ENCODE data around the gene CRTC3.
"Not testable (repeated sequence)": the region's sequence is repeated elsewhere in the genome, so short reads cannot be mapped to it uniquely, and the experiment has no call there.

The CRTC3 gene

GRCh38 chr15:90681480-90681879 lies 151.8 kb downstream of the CRTC3 start:
- no peak overlapping the region for H3K9ac ChIP-seq (ENCODE audit: low read depth in 1 of 2, low read length in 2 of 2)
- H3K27me3 ChIP-seq (ENCODE audit: control insufficient read depth in 1 of 2, insufficient read depth in 2 of 2, low read length in 2 of 2): no peaks in the 10 kb centered on the region
- no peak overlapping the region for H3K27ac ChIP-seq (ENCODE audit: low read depth, low read length)

DNA sequence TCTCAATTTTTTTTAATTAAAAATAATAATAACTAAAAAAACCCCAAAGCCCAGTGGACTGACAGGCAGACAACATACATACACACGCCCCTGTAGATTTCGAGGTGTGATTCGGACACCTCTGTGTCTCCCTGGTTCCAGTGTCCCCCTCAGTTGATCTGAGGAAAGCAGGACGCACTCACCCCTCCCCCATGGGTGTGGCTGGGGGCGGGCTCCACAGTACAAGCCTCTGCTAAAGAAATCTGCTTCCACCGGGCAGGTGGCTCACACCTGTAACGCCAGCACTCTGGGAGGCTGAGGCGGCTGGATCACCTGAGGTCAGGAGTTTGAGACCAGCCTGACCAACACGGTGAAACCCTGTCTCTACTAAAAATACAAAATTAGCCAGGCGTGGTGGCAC lies 153.6 kb downstream of the CRTC3 start:
- H3K9me3 ChIP-seq (ENCODE audit: control insufficient read depth in 1 of 2, low read length in 2 of 2): no peaks in the 10 kb centered on the region
- H3K27me3 ChIP-seq (ENCODE audit: control insufficient read depth in 1 of 2, insufficient read depth in 2 of 2, low read length in 2 of 2): no peaks in the 10 kb centered on the region
- no peak overlapping the region for H3K9ac ChIP-seq (ENCODE audit: low read depth in 1 of 2, low read length in 2 of 2)
- H3K27ac ChIP-seq (ENCODE audit: low read depth, low read length): no peak overlapping the region
- H3K4me3 ChIP-seq (ENCODE audit: low read depth in 1 of 2, low read length in 2 of 2): no peak overlapping the region
- no peaks in the 10 kb centered on the region for H3K36me3 ChIP-seq (ENCODE audit: control insufficient read depth in 1 of 2, insufficient read depth in 2 of 2, low read length in 2 of 2)
- peaks cover 0 to under 1% of the 10 kb centered on the region in 2 donors for H3K4me1 ChIP-seq (ENCODE audit: control insufficient read depth in 1 of 2, insufficient read depth in 2 of 2, low read length in 2 of 2)

More at GRCh38 chr15:90681480-90681879, 151.8 kb downstream of the CRTC3 start:
- H3K4me1 ChIP-seq (ENCODE audit: control insufficient read depth in 1 of 2, insufficient read depth in 2 of 2, low read length in 2 of 2): peaks cover 5 to 8% of the 10 kb centered on the region in 2 donors
- H3K36me3 ChIP-seq (ENCODE audit: control insufficient read depth in 1 of 2, insufficient read depth in 2 of 2, low read length in 2 of 2): no peaks in the 10 kb centered on the region
- H3K4me3 ChIP-seq (ENCODE audit: low read depth in 1 of 2, low read length in 2 of 2): no peak overlapping the region
- H3K9me3 ChIP-seq (ENCODE audit: control insufficient read depth in 1 of 2, low read length in 2 of 2): no peaks in the 10 kb centered on the region

- Histone ChIP-seq H3K9me3 (ENCODE audit: control insufficient read depth in 1 of 2, low read length in 2 of 2) (no peaks in the 10 kb centered on the region), H3K4me3 (ENCODE audit: low read depth in 1 of 2, low read length in 2 of 2) (no peak overlapping the region), H3K27ac (ENCODE audit: low read depth, low read length) (no peak overlapping the region)
These were observed 154.2 kb downstream of the CRTC3 start for GRCh38 chr15:90683876-90684275.

GRCh38 chr15:90684281-90684680 lies 154.6 kb downstream of the CRTC3 start:
- Histone ChIP-seq H3K36me3 (ENCODE audit: control insufficient read depth in 1 of 2, insufficient read depth in 2 of 2, low read length in 2 of 2) (no peaks in the 10 kb centered on the region), H3K9ac (ENCODE audit: low read depth in 1 of 2, low read length in 2 of 2) (no peak overlapping the region), H3K27me3 (ENCODE audit: control insufficient read depth in 1 of 2, insufficient read depth in 2 of 2, low read length in 2 of 2) (no peaks in the 10 kb centered on the region), H3K9me3 (ENCODE audit: control insufficient read depth in 1 of 2, low read length in 2 of 2) (no peaks in the 10 kb centered on the region), H3K4me3 (ENCODE audit: low read depth in 1 of 2, low read length in 2 of 2) (no peak overlapping the region), H3K4me1 (ENCODE audit: control insufficient read depth in 1 of 2, insufficient read depth in 2 of 2, low read length in 2 of 2) (no peaks in the 10 kb centered on the region), H3K27ac (ENCODE audit: low read depth, low read length) (no peak overlapping the region)

More at GRCh38 chr15:90683876-90684275, 154.2 kb downstream of the CRTC3 start:
- H3K9ac ChIP-seq (ENCODE audit: low read depth in 1 of 2, low read length in 2 of 2): no peak overlapping the region
- no peaks in the 10 kb centered on the region for H3K36me3 ChIP-seq (ENCODE audit: control insufficient read depth in 1 of 2, insufficient read depth in 2 of 2, low read length in 2 of 2)
- no peaks in the 10 kb centered on the region for H3K27me3 ChIP-seq (ENCODE audit: control insufficient read depth in 1 of 2, insufficient read depth in 2 of 2, low read length in 2 of 2)
- H3K4me1 ChIP-seq (ENCODE audit: control insufficient read depth in 1 of 2, insufficient read depth in 2 of 2, low read length in 2 of 2): no peaks in the 10 kb centered on the region

GRCh38 chr15:90685591-90686434 lies 156.1 kb downstream of the CRTC3 start:
- Histone ChIP-seq H3K9ac (ENCODE audit: low read depth in 1 of 2, low read length in 2 of 2) (no peak overlapping the region), H3K4me3 (ENCODE audit: low read depth in 1 of 2, low read length in 2 of 2) (no peak overlapping the region), H3K36me3 (ENCODE audit: control insufficient read depth in 1 of 2, insufficient read depth in 2 of 2, low read length in 2 of 2) (no peaks in the 10 kb centered on the region), H3K9me3 (ENCODE audit: control insufficient read depth in 1 of 2, low read length in 2 of 2) (no peaks in the 10 kb centered on the region), H3K4me1 (ENCODE audit: control insufficient read depth in 1 of 2, insufficient read depth in 2 of 2, low read length in 2 of 2) (no peaks in the 10 kb centered on the region), H3K27me3 (ENCODE audit: control insufficient read depth in 1 of 2, insufficient read depth in 2 of 2, low read length in 2 of 2) (no peaks in the 10 kb centered on the region), H3K27ac (ENCODE audit: low read depth, low read length) (no peak overlapping the region)

- Histone ChIP-seq H3K27ac (ENCODE audit: low read depth, low read length) (no peak overlapping the region), H3K9me3 (ENCODE audit: control insufficient read depth in 1 of 2, low read length in 2 of 2) (no peaks in the 10 kb centered on the region), H3K36me3 (ENCODE audit: control insufficient read depth in 1 of 2, insufficient read depth in 2 of 2, low read length in 2 of 2) (no peaks in the 10 kb centered on the region), H3K9ac (ENCODE audit: low read depth in 1 of 2, low read length in 2 of 2) (no peak overlapping the region), H3K27me3 (ENCODE audit: control insufficient read depth in 1 of 2, insufficient read depth in 2 of 2, low read length in 2 of 2) (no peaks in the 10 kb centered on the region), H3K4me1 (ENCODE audit: control insufficient read depth in 1 of 2, insufficient read depth in 2 of 2, low read length in 2 of 2) (no peaks in the 10 kb centered on the region), H3K4me3 (ENCODE audit: low read depth in 1 of 2, low read length in 2 of 2) (no peak overlapping the region)
These were observed 156.9 kb downstream of the CRTC3 start for GRCh38 chr15:90686435-90687218.

DNA sequence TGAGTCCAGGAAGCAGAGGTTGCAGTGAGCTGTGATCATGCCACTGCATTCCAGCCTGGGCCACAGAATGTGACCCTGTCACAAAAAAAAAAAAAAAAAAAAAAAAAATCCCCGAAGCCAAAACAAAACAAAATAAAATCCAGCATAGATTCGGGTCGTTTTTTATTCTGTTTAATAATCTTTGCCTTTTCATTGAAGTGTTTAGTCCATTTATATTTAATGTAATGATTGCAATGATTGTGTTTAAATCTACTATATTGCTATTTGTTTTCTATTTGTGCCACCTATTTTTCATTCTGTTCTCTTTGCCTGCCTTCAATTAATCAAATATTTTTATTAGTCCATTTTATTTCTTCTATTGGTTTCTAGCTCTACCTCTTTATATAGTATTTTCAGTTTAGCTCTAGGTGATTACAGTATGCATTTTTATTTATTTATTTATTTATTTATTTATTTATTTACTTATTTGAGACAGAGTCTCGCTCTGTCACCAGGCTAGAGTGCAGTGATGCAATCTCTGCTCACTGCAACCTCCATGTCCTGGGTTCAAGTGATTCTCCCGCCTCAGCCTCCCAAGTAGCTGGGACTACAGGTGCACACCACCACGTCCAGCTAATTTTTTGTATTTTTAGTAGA lies 159.7 kb downstream of the CRTC3 start:
- H3K9ac ChIP-seq (ENCODE audit: low read depth in 1 of 2, low read length in 2 of 2); H3K36me3 ChIP-seq (ENCODE audit: control insufficient read depth in 1 of 2, insufficient read depth in 2 of 2, low read length in 2 of 2); H3K4me3 ChIP-seq (ENCODE audit: low read depth in 1 of 2, low read length in 2 of 2); H3K27me3 ChIP-seq (ENCODE audit: control insufficient read depth in 1 of 2, insufficient read depth in 2 of 2, low read length in 2 of 2); H3K4me1 ChIP-seq (ENCODE audit: control insufficient read depth in 1 of 2, insufficient read depth in 2 of 2, low read length in 2 of 2); H3K9me3 ChIP-seq (ENCODE audit: control insufficient read depth in 1 of 2, low read length in 2 of 2); H3K27ac ChIP-seq (ENCODE audit: low read depth, low read length): not testable (repeated sequence)

- Histone ChIP-seq H3K4me1 (ENCODE audit: control insufficient read depth in 1 of 2, insufficient read depth in 2 of 2, low read length in 2 of 2) (no peaks in the 10 kb centered on the region), H3K27me3 (ENCODE audit: control insufficient read depth in 1 of 2, insufficient read depth in 2 of 2, low read length in 2 of 2) (no peaks in the 10 kb centered on the region), H3K9ac (ENCODE audit: low read depth in 1 of 2, low read length in 2 of 2) (no peak overlapping the region), H3K9me3 (ENCODE audit: control insufficient read depth in 1 of 2, low read length in 2 of 2) (no peaks in the 10 kb centered on the region), H3K4me3 (ENCODE audit: low read depth in 1 of 2, low read length in 2 of 2) (no peak overlapping the region), H3K27ac (ENCODE audit: low read depth, low read length) (no peak overlapping the region), H3K36me3 (ENCODE audit: control insufficient read depth in 1 of 2, insufficient read depth in 2 of 2, low read length in 2 of 2) (no peaks in the 10 kb centered on the region)
These were observed 160.9 kb downstream of the CRTC3 start for GRCh38 chr15:90690585-90690984.

- H3K9ac ChIP-seq (ENCODE audit: low read depth in 1 of 2, low read length in 2 of 2): no peak overlapping the region
- H3K4me3 ChIP-seq (ENCODE audit: low read depth in 1 of 2, low read length in 2 of 2): no peak overlapping the region
- no peak overlapping the region for H3K27ac ChIP-seq (ENCODE audit: low read depth, low read length)
- no peaks in the 10 kb centered on the region for H3K27me3 ChIP-seq (ENCODE audit: control insufficient read depth in 1 of 2, insufficient read depth in 2 of 2, low read length in 2 of 2)
- H3K4me1 ChIP-seq (ENCODE audit: control insufficient read depth in 1 of 2, insufficient read depth in 2 of 2, low read length in 2 of 2): no peaks in the 10 kb centered on the region
- no peaks in the 10 kb centered on the region for H3K36me3 ChIP-seq (ENCODE audit: control insufficient read depth in 1 of 2, insufficient read depth in 2 of 2, low read length in 2 of 2)
- H3K9me3 ChIP-seq (ENCODE audit: control insufficient read depth in 1 of 2, low read length in 2 of 2): no peaks in the 10 kb centered on the region
These were observed 161.6 kb downstream of the CRTC3 start for GRCh38 chr15:90691369-90691768.

Data from duodenal mucosa (tissue), 2 donors.